HG02943 (cell line): Measurements from ENCODE around the gene IRX3.

ENCODE experiments used
- ATAC-seq: cut with Tn5 transposase; IDR thresholded peaks from one replicate; pipeline ENCODE4 v1.9.1; 2021; ENCODE audit warnings: mild to moderate bottlenecking, low read depth, moderate library complexity; ENCODE audit not compliant: unreplicated experiment

IRX3 gene

DNA sequence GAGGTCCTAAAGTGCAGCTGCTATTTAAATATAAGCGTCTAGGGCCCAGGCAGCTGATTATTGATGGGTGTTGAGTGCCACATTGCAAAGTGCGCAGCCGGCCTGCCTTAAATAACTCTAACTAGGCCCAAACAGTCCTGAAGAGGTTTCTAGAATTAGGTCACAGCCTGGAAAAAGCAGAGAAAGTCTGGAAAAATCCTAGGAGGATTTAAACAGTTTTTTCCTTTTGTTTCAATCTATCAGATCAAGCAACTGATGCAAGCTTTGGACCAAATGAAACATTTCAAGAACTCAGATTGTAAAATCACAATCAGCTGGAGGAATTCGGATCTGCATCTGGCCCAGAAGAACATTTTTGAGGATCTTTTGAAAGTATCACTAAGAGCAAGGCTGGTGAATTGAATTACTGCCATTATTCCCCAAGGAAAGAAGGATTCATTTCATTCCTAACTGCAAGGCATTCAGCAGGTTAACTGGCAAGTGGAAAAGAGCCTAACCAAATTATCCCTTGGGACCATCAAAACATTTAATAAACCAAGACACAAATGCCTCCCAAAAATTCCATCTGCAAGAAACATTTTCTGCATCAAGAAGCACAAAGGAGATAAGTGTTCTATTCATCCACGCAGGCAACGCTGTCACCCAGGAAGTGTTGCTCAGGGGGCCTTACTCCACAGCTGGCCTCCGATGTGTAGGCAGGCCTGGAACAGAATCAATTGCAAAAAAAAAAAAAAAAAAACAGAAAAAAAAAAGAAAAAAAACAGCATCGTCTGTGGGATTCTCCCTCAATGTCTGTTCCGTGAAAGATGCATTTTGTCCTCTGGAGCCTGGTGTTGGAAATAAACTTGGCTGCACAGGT, 46.1 kb downstream of the IRX3 start:
- no peak for ATAC-seq

DNA sequence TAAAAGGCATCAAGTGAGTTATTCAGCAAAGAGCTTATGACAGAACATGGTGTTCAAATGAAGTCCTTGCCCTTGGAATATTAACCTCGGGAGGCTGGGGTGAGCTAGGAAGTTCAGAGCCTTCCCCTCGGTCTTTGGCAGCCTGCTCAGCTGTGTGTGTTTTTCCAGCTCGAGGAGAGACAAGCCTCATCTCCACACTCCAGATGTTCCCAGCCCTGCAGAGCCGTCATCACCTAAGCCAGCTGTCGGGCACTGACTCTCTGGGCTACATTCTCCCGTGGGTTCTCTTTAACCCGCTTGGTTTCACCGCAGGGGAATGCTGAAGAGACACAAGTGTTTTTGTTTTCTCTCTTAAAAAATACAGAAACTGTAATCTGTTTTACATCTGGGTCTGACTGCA, 47.1 kb downstream of the IRX3 start:
- no peak for ATAC-seq

DNA sequence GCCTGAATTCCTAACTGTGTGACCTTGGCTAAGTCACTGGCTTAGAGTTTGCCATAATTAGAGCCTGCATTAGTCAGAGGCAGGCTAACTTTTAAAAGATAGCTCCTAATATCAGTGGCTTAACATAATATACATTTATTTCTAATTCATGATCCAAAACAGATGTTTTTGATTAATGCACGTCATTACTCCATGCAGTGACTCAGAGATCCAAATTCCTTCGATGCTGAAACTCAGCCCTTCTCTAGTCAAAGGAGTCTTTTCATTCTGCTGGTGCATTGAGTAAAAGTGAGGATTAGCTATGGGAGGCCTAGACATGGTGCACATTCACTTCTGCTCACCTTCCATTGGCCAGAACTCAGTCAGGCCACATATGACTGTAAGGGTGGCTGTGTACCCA, 49.8 kb downstream of the IRX3 start:
- no peak for ATAC-seq

DNA sequence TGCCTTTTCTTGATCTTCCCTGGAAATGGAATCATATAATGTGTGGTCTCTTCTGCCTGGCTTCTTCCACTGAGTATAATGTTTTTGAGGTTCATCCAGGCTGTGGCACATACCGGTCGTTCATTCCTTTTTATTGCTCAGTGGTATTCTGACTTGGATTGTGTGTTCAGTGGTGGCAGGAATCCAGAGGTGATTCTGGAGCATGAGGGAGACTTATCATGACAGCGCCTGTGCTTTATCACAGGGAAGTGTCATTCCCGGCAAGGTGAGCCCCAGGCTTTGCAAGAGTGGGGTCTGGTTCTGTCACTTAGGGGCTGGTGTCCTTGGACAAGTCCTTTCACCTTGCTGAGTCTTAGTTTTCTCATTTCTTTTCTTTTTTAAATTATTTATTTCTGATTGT, 53.0 kb downstream of the IRX3 start:
- no peak for ATAC-seq
